ENCODE results near the gene PAK6. TPM values are rescaled to one million over a fixed set of nuclear protein-coding genes. Genes with fewer than 3 reads are reported as not detected.

The PAK6 gene
- total RNA-seq, 1 experiment from 2014 or later: 0.45 TPM

DNA sequence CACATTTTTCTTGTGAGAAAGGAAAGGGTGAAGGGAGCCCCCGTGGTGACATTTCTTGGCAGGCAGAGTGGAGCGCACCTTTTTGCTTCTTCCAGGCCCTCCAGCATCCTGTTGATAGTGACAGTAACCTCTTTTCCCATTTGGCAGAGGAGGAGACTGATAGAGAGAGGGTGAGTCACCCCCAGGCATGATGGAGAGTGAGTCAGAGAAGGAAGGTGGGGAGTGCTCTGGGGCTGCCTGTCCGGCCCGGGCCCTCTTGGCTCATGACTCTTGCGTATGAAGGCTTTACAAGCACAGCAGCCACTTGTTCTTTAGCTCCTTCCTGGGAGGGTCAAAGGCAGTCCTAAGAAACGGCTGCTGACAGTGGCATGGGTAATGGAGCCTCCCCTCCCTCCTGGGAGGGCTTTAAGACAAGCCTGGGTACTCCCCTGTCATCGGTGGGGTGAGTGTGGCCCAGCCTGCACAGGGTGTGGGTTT lies 28.0 kb downstream of the PAK6 start:
- Histone ChIP-seq H3K4me3 (ENCODE audit: low read length) (no peak overlapping the region), H3K4me2 (ENCODE audit: low read depth, low read length, poor library complexity, severe bottlenecking) (no peak overlapping the region), H3K4me1 (ENCODE audit: low read length) (no peaks in the 10 kb centered on the region), H3K27me3 (ENCODE audit: low read length) (no peaks in the 10 kb centered on the region), H3K9ac (ENCODE audit: low read length) (no peak overlapping the region), H3K36me3 (ENCODE audit: insufficient read depth, low read length) (no peaks in the 10 kb centered on the region), H4K20me1 (ENCODE audit: insufficient read depth, low read depth, low read length) (no peaks in the 10 kb centered on the region), H2AFZ (ENCODE audit: low read length) (no peak overlapping the region), H3K9me2 (replicated peaks; ENCODE audit: insufficient read depth, low read length) (no peaks in the 10 kb centered on the region), H3K9me3 (ENCODE audit: low read length) (no peaks in the 10 kb centered on the region), H3K79me2 (ENCODE audit: low read length) (no peaks in the 10 kb centered on the region), H3K27ac (ENCODE audit: low read length) (no peak overlapping the region)
- no peak for DNase-seq

DNA sequence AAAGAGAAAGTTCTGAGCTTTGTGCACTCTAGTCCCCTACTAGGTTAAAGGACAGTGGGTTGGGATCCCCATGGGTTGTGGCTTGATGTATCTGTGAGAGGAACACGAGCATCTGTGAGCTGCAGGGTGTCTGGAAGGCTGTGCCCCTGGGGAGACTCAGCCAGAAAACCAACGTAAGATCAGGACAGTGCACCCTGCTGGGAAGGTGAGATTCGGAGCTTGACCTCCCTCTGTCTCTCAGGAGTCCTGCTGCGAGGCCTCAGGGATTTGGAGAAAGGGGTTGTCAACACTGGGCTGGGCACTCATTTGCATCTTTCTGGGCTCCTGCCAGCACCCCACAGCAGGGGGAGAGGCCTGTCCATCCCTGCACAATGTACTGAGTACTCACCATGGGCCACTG lies 28.8 kb downstream of the PAK6 start:
- H3K9me3 ChIP-seq (ENCODE audit: low read length): no peaks in the 10 kb centered on the region
- H3K4me3 ChIP-seq (ENCODE audit: low read length): no peak overlapping the region
- H2AFZ ChIP-seq (ENCODE audit: low read length): no peak overlapping the region
- H4K20me1 ChIP-seq (ENCODE audit: insufficient read depth, low read depth, low read length): no peaks in the 10 kb centered on the region
- no peaks in the 10 kb centered on the region for H3K36me3 ChIP-seq (ENCODE audit: insufficient read depth, low read length)
- H3K27ac ChIP-seq (ENCODE audit: low read length): no peak overlapping the region
- H3K9me2 ChIP-seq (replicated peaks; ENCODE audit: insufficient read depth, low read length): no peaks in the 10 kb centered on the region
- H3K27me3 ChIP-seq (ENCODE audit: low read length): no peaks in the 10 kb centered on the region
- no peak overlapping the region for H3K4me2 ChIP-seq (ENCODE audit: low read depth, low read length, poor library complexity, severe bottlenecking)
- H3K9ac ChIP-seq (ENCODE audit: low read length): no peak overlapping the region
- DNase-seq: no peak
- no peaks in the 10 kb centered on the region for H3K4me1 ChIP-seq (ENCODE audit: low read length)
- no peaks in the 10 kb centered on the region for H3K79me2 ChIP-seq (ENCODE audit: low read length)

DNA sequence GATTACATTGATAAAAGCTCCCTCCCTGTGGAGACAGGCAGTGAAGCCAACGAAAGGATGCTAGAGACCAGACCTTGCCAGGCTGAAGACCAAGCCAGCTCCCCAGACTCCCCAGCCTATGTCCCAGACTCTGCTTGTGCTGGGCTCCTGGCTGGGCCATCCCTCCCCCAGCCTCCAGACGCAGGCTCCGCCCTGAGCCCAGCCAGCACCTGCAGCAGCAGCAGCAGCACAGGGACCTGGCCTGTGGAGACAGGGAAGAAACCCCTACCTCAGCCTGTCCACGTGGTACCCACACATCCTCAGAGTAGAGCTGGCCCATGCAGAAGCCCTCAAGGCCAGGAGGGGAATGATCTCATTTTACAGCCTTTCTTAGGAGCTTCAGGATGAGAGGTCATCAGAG lies 30.7 kb downstream of the PAK6 start:
- H3K4me3 ChIP-seq (ENCODE audit: low read length): no peak overlapping the region
- H4K20me1 ChIP-seq (ENCODE audit: insufficient read depth, low read depth, low read length): no peaks in the 10 kb centered on the region
- no peaks in the 10 kb centered on the region for H3K79me2 ChIP-seq (ENCODE audit: low read length)
- H3K9ac ChIP-seq (ENCODE audit: low read length): no peak overlapping the region
- H3K4me1 ChIP-seq (ENCODE audit: low read length): no peaks in the 10 kb centered on the region
- H3K9me3 ChIP-seq (ENCODE audit: low read length): no peaks in the 10 kb centered on the region
- no peaks in the 10 kb centered on the region for H3K27me3 ChIP-seq (ENCODE audit: low read length)
- no peak overlapping the region for H3K27ac ChIP-seq (ENCODE audit: low read length)
- no peaks in the 10 kb centered on the region for H3K36me3 ChIP-seq (ENCODE audit: insufficient read depth, low read length)
- no peaks in the 10 kb centered on the region for H3K9me2 ChIP-seq (replicated peaks; ENCODE audit: insufficient read depth, low read length)
- H3K4me2 ChIP-seq (ENCODE audit: low read depth, low read length, poor library complexity, severe bottlenecking): no peak overlapping the region
- no peak for DNase-seq
- H2AFZ ChIP-seq (ENCODE audit: low read length): no peak overlapping the region

DNA sequence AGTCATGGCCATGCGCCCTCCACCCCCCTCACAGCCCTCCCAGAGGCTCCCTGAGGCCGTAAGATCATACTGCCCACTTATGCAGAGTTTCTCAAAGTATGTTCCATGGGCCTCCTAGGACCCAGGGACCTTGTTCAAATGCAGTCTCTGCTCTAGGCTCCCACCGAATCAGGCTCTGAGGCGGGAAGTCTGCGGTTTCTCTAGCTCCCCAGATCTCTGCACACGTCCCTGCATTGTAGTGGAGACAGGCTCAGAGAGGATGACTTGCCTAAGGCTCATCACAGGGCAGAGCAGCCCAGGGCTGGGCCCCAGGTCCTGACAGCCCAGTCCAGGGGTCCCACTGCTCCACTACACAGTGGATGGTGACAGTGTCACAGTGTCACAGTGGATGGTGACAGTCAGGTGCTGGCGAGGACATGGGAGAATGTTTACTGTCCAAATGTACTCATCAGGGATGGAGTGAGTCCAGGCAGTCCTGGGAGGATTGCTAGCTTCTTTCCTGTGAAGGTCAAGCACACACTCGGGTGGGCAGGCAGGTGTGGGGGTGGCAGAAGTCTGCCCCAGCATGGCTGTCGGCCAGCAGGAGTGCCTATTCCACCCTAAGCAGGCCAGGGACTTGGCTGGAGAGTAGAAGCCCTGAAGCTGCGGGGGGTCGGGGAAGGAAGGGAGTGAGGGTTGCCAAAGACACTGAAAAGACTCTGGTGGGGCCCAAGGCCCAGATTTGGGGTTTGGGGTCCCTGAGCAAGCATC lies 31.6 kb downstream of the PAK6 start:
- no peak for DNase-seq
- Histone ChIP-seq H3K4me1 (ENCODE audit: low read length) (no peaks in the 10 kb centered on the region), H3K4me2 (ENCODE audit: low read depth, low read length, poor library complexity, severe bottlenecking) (no peak overlapping the region), H3K9ac (ENCODE audit: low read length) (no peak overlapping the region), H3K27me3 (ENCODE audit: low read length) (no peaks in the 10 kb centered on the region), H3K36me3 (ENCODE audit: insufficient read depth, low read length) (no peaks in the 10 kb centered on the region), H2AFZ (ENCODE audit: low read length) (no peak overlapping the region), H3K9me2 (replicated peaks; ENCODE audit: insufficient read depth, low read length) (no peaks in the 10 kb centered on the region), H3K79me2 (ENCODE audit: low read length) (no peaks in the 10 kb centered on the region), H4K20me1 (ENCODE audit: insufficient read depth, low read depth, low read length) (no peaks in the 10 kb centered on the region), H3K27ac (ENCODE audit: low read length) (no peak overlapping the region), H3K9me3 (ENCODE audit: low read length) (no peaks in the 10 kb centered on the region), H3K4me3 (ENCODE audit: low read length) (no peak overlapping the region)

DNA sequence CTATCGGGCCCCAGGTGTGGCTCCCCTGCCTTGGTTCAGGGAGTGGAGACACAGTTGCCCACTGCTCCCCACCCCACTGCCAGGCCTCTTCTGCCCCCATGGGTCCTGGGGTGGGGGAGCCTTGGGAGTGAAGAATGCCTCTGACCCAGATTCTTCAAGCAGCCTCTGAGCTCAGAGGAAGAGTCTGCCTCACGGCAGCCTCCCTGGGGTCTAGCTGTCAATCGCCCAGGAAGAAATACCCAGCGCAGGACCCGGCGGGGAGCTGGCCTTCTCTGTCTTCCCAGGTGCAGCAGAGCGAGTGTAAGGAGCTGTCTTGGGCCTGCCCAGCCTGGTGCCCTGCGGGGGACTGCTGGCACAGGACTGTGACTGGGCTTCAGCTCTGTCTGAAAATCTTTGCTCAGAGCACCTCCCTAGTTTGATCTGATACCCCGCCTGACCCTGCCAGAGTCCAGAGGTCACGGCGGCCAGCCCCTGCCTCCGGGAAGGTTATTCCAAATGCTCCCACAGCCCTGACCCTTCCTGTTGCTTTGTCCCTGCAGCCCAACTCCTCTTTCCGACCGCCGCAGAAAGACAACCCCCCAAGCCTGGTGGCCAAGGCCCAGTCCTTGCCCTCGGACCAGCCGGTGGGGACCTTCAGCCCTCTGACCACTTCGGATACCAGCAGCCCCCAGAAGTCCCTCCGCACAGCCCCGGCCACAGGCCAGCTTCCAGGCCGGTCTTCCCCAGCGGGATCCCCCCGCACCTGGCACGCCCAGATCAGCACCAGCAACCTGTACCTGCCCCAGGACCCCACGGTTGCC lies 33.0 kb downstream of the PAK6 start:
- Histone ChIP-seq H3K9ac (ENCODE audit: low read length) (no peak overlapping the region), H4K20me1 (ENCODE audit: insufficient read depth, low read depth, low read length) (no peaks in the 10 kb centered on the region)
- no peak for DNase-seq

DNA sequence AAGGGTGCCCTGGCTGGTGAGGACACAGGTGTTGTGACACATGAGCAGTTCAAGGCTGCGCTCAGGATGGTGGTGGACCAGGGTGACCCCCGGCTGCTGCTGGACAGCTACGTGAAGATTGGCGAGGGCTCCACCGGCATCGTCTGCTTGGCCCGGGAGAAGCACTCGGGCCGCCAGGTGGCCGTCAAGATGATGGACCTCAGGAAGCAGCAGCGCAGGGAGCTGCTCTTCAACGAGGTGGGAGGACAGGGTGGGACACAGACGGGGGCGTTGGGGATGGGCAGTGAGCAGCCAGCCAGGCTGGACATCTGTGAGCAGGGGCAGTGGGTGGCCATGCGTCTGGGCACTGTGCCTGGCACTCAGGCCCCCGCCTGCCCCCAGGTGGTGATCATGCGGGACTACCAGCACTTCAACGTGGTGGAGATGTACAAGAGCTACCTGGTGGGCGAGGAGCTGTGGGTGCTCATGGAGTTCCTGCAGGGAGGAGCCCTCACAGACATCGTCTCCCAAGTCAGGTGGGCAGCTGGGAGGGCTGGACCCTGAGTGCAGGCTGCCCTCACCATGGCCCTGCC lies 33.7 kb downstream of the PAK6 start:
- Histone ChIP-seq H3K27ac (ENCODE audit: low read length) (no peak overlapping the region), H3K9me3 (ENCODE audit: low read length) (no peaks in the 10 kb centered on the region), H4K20me1 (ENCODE audit: insufficient read depth, low read depth, low read length) (no peaks in the 10 kb centered on the region), H3K9me2 (replicated peaks; ENCODE audit: insufficient read depth, low read length) (no peaks in the 10 kb centered on the region), H3K4me1 (ENCODE audit: low read length) (peaks cover 16% of the 10 kb centered on the region), H3K4me3 (ENCODE audit: low read length) (no peak overlapping the region), H3K27me3 (ENCODE audit: low read length) (no peaks in the 10 kb centered on the region), H2AFZ (ENCODE audit: low read length) (no peak overlapping the region), H3K36me3 (ENCODE audit: insufficient read depth, low read length) (no peaks in the 10 kb centered on the region), H3K4me2 (ENCODE audit: low read depth, low read length, poor library complexity, severe bottlenecking) (no peak overlapping the region), H3K79me2 (ENCODE audit: low read length) (no peaks in the 10 kb centered on the region), H3K9ac (ENCODE audit: low read length) (no peak overlapping the region)
- DNase-seq: peak; percentile 60

More for the DNA sequence above, 33.0 kb downstream of the PAK6 start:
- no peak overlapping the region for H3K4me2 ChIP-seq (ENCODE audit: low read depth, low read length, poor library complexity, severe bottlenecking)
- peaks cover 9% of the 10 kb centered on the region for H3K4me1 ChIP-seq (ENCODE audit: low read length)
- no peak overlapping the region for H2AFZ ChIP-seq (ENCODE audit: low read length)
- no peaks in the 10 kb centered on the region for H3K79me2 ChIP-seq (ENCODE audit: low read length)
- H3K9me2 ChIP-seq (replicated peaks; ENCODE audit: insufficient read depth, low read length): no peaks in the 10 kb centered on the region
- H3K27me3 ChIP-seq (ENCODE audit: low read length): no peaks in the 10 kb centered on the region
- H3K9me3 ChIP-seq (ENCODE audit: low read length): no peaks in the 10 kb centered on the region
- H3K4me3 ChIP-seq (ENCODE audit: low read length): no peak overlapping the region
- no peaks in the 10 kb centered on the region for H3K36me3 ChIP-seq (ENCODE audit: insufficient read depth, low read length)
- no peak overlapping the region for H3K27ac ChIP-seq (ENCODE audit: low read length)

DNA sequence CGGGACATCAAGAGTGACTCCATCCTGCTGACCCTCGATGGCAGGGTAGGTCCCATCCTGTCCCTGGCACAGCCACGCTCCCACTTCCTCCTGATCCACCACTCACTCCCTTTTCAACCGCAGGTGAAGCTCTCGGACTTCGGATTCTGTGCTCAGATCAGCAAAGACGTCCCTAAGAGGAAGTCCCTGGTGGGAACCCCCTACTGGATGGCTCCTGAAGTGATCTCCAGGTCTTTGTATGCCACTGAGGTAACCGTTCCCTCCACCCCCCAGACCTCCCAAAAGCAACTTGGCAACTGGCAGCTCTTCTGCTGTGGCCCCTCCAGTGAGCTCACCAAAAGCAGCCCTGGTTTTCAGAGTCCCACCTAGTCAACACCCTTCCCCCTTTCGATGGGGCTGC lies 34.6 kb downstream of the PAK6 start:
- H3K9me3 ChIP-seq (ENCODE audit: low read length): no peaks in the 10 kb centered on the region
- peaks cover 25% of the 10 kb centered on the region for H3K4me1 ChIP-seq (ENCODE audit: low read length)
- H3K9ac ChIP-seq (ENCODE audit: low read length): no peak overlapping the region
- no peaks in the 10 kb centered on the region for H3K27me3 ChIP-seq (ENCODE audit: low read length)
- H4K20me1 ChIP-seq (ENCODE audit: insufficient read depth, low read depth, low read length): no peaks in the 10 kb centered on the region
- no peaks in the 10 kb centered on the region for H3K36me3 ChIP-seq (ENCODE audit: insufficient read depth, low read length)
- no peak overlapping the region for H2AFZ ChIP-seq (ENCODE audit: low read length)
- no peak overlapping the region for H3K4me2 ChIP-seq (ENCODE audit: low read depth, low read length, poor library complexity, severe bottlenecking)
- no peaks in the 10 kb centered on the region for H3K79me2 ChIP-seq (ENCODE audit: low read length)
- no peak overlapping the region for H3K27ac ChIP-seq (ENCODE audit: low read length)
- H3K9me2 ChIP-seq (replicated peaks; ENCODE audit: insufficient read depth, low read length): no peaks in the 10 kb centered on the region
- peak; percentile 46 for DNase-seq
- no peak overlapping the region for H3K4me3 ChIP-seq (ENCODE audit: low read length)
